Stimulated activated CD4-positive, alpha-beta T cell treated with anti-CD3 and anti-CD28 coated beads, TNF-alpha, amount 100 ng/mL, for 48 hours (primary cell): ENCODE data around the gene PPL.
"Not testable (repeated sequence)": the region's sequence is repeated elsewhere in the genome, so short reads cannot be mapped to it uniquely, and the experiment has no call there.

Experiments used
- DNase-seq, 3 donors: peaks; one replicate each; pipeline ENCODE4 v3.0.0-alpha.2; 2020; ENCODE audit warnings: low read depth in 3 of 3

Gene PPL

DNA sequence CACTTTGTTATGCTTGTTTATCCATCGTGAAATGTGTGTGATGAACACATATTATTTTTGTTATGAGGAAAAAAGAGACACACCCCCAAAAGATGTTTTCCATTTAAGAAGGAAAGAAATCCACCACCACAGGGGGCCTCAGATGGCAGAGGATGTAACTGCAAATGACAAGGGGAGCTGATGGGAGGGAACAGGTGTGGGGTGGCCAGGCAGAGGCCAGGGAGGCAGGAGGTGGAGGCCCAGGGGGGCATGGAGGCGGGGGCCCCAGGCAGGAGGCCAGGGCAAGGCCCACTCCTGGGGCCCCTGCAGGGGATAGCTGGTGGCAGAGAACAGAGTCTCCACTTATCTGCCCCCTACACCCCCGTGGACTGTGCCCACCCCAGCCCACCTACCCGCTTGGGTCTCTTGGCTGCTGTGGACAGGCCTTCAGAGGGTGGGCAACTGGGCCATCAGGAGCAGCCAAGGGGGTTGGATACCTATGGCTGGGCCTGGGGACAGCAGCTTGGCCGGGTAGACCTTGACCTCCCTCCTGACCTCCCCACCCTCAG is 28.0 kb downstream of the PPL start:
- no peak for DNase-seq

DNA sequence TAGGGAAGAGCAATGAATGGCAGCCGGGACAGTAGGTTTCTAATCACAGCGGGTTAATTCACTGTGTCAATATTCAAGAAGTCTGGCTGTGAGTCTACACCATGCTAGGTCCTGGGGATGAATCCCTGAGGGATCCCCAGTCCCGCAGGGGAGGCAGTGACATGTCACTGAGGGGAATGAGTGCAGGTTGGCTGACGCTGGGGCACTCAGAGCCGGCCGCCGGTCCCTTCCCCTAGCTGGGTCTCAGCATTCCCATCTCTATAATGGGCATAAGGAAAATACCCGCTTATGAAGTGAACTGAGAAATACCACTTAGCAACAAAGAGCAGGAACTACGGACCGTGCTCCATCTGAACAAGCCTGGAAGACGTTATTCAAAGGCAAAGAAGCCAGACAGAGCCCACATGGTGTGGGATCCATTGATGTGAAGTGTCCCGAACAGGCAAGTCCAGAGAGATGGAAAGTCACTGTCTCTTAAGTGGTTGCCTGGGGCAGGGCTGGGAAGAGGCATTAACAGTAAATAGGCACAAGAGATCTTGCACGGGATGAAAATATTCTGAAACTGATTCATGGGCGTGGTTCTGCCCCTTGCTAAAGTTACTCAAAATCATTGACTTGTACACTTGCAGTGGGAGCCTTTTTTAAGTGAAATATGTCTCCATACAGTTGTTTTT is 31.9 kb downstream of the PPL start:
- no peak for DNase-seq

DNA sequence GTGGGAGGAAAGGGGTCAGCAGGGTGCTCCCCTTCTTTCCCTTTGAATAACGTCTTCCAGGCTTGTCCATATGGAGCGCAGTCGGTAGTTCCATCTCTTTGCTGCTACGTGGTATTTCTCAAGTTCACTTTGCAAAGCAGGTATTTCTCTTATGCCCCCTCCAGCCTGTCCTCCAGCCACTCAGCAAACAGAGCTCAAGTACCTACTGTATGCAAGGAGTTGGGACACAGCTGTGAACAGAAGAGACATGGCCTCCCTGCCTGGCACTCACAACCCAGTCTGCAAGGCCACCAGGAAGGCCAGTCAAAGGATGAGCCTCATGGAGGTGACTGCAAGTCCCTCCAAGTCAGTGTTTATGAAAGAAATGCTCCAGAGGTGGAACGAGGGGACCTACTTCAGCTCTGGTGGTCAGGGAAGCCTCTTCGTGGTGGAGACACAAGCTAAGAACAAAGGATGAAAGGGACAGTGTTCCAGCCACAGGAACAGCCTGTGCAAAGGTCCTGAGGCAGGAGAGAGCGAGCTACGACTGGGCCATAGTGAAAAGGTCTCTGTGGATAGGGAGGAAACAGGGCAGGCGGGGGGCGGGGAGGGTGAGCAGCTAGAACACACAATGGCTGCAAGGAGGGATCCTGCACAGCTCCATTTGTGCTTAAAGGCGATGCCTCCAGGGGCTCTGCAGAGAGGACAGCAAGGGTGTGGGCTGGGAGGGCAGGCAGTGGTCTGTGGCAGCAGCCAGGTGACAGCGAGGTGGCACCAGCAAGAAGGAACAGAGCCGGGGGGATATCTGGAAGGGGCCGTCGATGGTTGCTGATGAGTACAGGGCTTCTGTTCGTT is 32.6 kb downstream of the PPL start:
- no peak for DNase-seq

DNA sequence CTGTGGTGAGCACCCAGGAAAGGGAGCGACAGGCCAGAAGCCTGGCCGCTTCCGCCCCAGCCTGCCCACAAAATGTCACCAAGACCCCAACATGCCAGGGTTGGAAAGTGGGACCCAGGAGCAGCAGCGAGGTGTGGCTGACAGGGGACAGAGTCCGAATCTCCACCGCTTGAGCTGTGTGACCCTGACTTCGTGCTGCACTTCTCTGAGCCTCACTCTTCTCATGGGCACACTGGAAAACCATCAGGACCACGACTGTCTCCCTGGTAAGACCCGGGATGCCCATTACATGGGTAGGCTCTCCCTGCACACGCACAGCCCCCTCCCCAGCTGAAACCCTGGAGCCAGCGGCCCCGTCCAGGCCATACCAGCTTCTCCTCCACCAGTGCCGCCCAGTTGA is 34.9 kb downstream of the PPL start:
- DNase-seq = no peak

DNA sequence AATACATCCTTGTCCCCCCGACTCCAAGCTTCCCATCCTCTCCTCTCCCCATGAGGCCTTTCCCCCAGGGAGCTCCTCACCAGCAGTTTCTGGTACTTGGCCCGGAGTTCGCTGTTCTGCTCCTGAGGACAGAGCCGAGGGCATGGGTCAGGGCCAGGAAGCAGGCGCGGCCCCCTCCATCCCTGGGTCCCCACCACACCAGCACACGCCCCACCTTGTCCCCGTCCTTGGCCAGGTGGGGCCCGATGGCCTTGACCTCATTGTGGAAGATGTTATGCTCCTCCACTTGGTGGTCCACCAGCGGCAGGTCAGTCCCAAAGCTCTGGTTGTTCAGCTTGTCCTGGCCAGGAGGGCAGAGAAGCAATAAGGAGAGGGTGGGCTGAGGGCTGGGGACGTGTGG is 36.2 kb downstream of the PPL start:
- no peak for DNase-seq

DNA sequence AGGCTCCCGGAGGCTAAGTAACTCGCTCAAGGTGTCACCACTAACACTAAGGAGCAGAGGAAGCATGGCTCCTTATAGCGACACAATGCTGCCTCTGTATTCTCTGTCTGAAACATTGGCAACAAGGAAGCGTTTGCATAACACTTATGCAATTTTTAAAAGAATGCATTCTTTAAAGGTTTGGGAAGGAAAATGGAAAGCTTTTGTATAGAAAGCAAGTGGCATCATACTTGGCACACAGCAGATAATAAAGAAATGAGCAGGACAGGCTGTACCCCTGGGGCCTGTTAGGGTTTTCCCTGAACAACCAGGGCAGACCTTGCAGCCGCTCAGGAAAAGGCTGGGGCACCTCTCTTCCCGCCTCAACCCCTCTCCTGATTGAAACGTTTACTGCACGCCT is 36.9 kb downstream of the PPL start:
- no peak for DNase-seq

DNA sequence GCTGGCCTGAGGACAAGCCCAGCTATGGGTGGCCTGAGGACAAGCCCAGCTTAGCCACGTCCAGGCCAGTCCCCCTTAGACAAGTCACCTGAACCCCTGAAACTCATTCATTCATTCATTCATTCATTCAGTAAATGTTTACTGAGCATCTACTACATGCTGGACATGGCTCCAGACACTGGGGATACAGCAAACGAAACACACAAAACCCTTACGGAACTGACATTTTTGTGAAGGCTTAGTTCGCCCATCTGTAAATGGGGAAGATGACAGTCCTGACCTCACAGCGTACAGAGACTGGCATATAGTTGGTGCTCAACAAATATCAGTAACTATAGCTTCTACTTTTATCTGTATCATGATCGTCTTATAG is 37.5 kb downstream of the PPL start:
- DNase-seq = no peak

DNA sequence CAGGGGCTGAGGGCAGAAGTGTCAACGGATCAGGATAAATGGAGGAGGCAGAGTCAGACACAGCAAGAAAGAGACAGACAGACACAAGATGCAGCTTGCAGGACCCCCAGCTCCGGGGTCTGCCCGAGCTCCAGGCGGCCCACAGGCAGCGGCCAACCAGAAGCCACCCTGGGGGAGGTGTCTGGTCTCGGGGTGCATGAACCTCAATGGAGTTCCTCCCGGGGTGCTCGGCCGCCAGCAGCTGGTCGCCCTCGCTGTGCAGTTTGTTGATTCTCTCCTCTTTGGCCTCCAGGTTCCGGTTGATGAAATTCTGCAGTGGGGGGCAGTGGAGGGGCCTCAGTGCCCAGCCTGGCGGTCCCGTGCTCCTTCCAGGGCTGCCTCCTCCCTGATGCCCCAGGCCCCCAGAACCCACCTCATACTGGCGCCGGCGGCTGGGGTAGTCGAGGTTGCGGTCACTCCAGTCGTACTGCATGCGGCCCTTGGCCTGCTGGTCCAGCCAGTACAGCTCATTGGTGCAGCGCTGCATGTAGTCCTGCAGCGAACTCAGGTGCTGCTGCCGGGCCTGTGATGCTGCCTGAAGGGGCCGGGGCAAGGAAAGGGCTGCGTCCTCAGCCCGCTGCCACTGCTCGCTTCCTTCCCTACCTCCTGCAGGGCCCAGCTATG is 38.0 kb downstream of the PPL start:
- DNase-seq = no peak

DNA sequence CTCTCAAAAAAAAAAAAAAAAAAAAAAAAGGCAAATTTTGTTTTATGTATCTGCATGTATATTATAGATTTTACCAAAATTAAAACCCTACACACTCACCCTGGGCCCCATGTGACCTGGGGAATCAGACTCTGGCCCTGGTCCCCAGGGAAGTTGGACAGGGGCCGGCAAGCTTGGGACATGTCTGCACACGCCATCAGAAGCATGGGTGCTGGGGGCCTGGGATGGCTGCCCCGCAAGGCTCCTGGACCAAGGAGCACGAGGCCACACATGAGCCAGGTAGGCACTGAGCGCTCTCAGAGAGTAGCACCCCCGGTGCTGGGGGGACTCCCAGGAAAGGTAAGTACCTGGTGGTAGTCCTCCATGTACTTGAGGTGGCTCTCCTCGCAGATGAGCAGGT is 39.6 kb downstream of the PPL start:
- no peak for DNase-seq

DNA sequence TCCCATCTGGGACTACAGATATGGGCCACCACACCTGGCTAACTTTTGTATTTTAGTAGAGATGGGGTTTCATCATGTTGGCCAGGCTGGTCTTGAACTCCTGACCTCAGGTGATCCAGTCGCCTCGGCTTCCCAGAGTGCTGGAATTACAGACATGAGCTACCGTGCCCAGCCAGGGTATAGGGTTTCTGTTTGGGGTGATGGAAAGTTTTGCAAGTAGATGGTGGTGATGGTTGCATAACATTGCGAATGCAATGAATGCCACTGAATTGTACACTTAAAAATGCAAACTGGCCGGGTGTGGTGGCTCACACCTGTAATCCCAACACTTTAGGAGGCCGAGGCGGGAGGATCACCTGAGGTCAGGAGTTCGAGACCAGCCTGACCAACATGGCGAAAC is 40.2 kb downstream of the PPL start:
- DNase-seq = not testable (repeated sequence)

DNA sequence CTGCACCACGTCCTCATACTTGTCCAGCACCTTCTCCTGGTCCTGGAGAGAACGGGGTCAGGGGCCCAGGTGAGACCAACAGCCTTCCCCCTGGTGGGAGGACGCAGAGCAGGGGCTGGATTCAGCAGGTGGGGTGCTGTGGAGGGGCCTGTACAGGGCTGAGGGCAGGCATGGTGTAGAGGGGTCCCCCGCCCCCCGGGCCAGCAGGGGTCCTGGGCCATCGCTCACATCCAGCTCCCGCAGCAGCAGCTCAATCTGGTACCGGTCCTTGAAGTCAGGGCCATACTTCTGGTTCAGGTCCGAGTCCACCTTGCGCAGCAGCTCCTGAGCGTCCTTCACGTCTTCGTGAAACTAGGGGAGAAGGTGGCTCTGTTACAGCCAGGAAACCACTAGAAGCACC is 41.6 kb downstream of the PPL start:
- DNase-seq = no peak

DNA sequence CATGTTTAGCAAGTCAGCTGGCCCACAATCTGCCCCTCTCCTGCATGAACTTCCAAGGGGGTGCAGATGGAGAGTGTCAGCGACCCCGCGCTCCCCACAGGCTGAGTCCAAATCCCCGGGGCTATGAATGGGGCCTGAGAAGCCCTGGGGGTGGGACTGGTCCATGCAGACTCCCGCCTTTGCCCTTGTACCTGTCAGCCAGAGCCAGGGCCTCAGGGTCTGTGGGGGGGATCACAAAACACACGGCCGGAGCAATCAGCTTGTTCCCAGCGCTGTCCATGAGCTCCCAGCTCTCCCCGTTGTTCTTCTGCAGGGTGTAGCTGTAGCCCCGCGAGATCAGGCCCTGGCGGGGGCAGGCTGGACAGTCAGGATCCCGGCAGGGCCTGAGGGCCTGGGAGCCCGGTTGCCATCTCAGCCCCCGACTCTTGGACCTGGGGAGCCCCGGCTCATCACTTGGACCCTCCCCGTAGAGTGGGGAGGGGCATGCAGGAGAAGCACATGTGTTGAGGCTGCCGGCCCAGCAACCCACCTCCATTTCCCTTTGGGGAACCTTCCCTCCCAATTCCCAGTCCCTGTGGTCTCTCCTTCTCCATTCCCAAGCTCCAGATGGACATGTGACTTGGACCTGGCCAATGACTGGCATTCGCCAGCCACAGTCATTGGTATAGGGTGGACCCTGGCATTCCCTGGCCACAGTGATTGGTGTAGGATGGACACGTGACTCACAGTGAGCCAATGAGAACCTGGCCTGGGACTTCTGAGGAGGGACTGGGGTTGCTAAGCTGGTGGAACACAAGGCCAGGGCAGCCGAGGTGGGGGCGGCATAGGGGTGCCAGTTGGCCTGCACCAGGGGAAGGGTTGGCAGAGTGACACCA is 42.4 kb downstream of the PPL start:
- no peak for DNase-seq

DNA sequence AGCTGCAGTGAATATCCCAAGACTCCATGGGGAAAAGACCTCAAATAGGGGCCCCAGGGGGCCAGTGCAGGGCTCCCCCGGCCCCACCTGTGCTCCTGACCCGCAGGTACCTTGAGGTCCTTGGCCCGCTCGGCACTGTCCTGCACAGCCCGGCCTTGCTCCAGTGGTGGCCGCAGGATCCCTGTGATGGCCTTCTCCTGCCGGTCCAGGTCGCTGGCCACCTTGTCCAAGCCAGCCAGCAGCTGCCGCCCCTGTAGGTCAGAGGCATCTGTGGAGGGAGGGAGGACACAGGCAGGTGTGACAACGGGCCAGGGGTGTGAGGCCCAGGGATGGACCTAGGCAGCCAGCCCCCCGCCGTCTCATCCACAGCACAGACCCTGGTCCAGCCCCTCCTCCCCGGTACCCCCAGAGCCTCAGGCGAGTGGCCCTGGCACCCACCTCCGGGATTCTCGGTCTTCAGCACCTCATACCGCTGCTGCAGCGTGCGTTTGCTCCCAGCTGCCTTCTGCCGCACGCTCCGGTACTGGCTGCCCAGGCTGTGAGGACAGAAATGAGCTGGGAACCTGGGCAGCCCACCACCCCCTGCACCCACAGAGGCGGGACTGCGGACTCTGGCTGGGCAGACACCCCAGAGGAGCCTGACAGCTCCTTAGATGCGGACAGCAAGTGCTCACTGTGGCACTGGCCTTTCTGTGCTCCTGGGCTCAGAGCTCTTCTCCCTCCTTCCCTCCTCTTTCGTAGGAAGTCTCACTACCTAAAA is 43.7 kb downstream of the PPL start:
- DNase-seq = no peak

DNA sequence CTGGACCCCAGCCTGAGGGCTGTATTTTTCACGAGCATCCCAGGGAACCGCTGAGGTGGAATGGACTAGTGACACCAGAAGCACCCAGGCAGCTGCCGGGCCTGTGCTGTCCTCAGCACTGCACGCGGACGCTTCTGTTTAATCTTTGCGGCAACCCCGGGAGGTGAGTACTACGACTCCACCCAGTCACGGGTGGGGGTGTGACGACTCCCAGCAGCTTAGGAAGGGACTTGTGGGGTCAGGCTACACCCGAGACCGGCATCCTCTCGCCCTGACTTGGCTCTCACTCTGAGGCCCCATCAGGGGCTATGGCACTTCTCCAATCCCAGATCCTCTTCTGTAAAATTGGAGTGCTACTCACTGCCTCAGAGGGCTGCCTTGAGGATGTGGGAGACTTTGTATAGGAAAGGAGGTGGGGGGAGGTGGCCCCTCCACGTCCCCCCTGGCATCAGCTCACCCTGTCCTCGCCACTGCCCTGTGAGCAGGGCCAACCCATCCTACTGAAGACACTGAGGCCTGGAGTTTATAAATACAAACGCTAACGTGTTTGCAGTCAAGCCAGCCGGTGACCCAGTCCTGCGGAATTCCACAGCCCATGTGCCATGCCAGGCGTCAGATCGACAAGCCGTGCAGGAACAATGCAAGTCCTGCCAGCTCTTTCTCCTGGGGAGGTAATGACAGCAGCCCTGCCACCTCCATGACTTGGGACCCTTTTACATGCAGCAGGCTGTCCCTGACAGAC is 44.4 kb downstream of the PPL start:
- no peak for DNase-seq

DNA sequence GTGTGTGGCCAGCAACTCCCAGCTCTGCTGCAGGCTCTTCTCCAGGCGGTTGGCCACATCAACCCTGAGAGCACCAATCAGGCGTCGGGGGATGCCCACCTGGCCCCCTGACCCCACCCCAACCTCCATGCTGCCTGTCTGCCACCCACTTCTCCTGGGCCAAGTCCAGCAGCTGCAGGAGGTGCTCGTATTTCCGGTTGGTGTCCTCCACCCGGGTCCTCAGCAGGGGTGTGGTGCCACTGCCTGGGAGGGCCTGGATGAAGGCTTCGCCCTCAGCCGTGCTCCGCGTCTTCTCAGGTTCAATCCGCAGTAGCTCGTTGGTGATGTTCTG is 45.1 kb downstream of the PPL start:
- DNase-seq = no peak

DNA sequence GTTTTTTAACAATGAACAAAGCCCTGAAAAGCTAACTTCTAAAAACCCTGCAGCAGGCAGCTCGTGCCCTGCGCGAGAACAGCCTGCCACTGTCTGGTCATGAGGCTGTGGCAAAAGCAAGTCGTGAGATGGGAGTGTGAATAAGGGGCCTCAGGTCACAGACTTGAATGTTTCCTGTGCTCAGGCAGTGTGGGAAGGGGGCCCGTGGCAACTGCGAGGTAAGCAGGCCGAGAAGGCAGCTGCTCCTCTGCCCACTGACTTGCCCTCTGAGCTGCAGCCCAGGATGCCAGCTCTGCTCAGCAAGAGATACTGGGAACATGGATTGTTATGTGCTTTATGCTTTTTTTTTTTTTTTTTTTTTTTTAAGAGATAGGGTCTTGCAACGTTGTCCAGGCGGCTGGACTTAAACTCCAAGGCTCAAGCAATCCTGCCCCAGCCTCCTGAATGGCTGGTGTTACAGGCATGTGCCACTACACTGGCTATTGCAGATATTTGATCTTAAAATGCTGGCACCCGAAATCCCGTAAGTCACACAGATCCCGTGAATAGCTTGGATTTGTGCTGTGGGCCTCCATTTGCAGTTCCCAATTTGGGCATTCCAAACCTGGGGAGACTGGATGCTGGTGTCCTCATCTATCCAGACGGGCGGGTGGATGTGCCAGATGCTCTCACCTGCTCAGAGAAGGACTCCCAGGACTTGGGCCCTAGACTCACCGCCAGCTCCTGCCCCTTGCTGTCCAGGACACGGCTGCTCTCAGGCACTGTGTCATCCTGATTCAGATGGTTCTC is 45.7 kb downstream of the PPL start:
- no peak for DNase-seq

DNA sequence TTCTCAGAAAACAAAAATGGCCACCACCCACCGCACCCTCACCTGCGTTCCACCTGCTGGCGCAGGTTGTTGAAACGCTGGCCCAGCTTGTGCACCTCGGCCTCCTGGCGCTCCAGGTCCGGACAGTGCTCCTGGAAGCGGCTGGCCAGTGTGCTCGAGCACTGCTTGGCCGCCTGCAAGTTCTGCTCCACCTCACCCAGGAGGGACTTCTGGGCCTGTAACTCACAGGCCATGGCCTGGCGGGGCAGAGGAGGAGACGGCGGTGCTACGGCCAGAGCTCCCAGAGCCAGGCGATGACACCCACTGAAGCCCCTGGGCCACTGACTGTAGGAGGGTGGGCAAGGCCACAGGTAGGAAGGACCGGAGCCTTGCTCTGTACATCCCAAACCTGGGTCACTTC is 46.3 kb downstream of the PPL start:
- no peak for DNase-seq

DNA sequence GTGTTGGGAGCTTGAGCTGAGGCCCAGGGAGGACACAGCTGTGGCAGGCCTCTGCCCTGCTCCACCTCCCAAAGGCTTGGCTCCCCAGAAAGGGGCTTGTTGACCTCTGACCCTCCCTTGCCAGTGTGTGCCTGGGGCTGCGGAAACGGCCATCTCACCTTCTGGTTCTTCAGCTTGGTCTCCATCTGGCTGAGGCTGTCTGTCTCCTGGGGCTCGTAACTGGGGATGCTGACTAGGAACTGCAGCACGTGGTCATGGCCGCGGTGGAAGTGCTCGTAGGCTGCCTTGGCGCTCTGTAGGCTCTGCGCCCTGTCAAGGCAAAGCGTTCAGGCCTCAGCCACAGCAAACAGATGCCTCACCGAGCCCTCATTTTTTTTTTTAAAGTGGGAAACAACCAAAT is 46.9 kb downstream of the PPL start:
- no peak for DNase-seq

DNA sequence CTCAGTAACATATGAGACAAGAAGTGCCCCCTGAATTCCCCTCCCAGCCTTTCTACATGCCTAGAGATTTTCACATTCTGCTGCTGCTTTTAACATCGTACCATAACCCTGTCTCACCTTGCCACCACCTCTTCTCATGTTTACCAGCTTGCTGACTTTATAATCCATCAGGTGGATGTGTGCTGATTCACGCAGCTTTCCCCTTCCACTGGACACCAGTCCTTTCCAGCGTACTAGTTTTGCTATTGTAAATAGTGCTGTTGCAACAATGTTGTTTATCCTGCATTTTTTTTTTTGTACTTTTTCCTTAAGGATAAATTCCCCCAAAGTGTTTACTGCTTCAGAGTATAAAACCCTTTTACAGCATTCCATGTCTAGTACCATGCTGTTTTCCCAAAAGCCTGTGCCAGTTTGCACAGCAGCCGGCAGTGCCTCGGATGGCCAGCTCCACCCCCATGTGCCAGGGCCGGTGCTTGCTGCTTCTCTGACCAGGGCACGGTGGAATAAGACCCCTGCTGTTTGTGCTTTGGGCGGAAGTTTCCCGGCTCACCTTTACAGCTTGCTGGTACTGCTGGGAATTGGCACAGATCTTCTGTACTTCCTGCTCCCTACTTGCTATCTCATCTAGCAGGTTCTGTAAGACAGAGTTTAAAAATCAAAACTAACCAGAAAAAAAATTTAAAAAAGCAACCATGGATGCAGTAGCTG is 48.4 kb downstream of the PPL start:
- DNase-seq = no peak
